Panc1 (cell line): Measurements from ENCODE around the gene MPO. TPM values are rescaled to one million over a fixed set of nuclear protein-coding genes. Genes with fewer than 3 reads are reported as not detected.

Experiments used
- ATAC-seq: fragments of 200-7000 bp; cut with Tn5 transposase; 2 replicates; pipeline ENCODE4 v1.9.1; 2020; ENCODE audit warnings: mild to moderate bottlenecking, moderate library complexity
- BruUV-seq: library from RNA; stranded (reverse); fragments of 400-500 nt; replicated peaks from 2 replicates; lab custom pipeline; 2021; lab: Mats Ljungman, UMichigan
- CTCF ChIA-PET: fragments of 300-600 bp; sonication (Branson Sonifier 250); formaldehyde crosslinking; loops from one replicate; lab custom pipeline; 2022; ENCODE audit warnings: antibody characterized with exemption; lab: Charles Lee
- POLR2A ChIA-PET: fragments of 300-600 bp; sonication (Branson Sonifier 250); formaldehyde crosslinking; loops from one replicate; lab custom pipeline; 2022; ENCODE audit warnings: antibody characterized with exemption; lab: Charles Lee
- DNase-seq: peaks from one replicate; pipeline ENCODE4 v3.0.0-alpha.2; 2010; ENCODE audit warnings: low read depth, low spot score
- H3K27ac ChIP-seq: 2 replicates; pipeline ENCODE4 v1.5.1; 2011; ENCODE audit warnings: mild to moderate bottlenecking, low read length, inconsistent platforms
- H3K27me3 ChIP-seq: fragments of 200-500 bp; sonication (Bioruptor generic); 2 replicates; pipeline ENCODE4 v1.6.0; 2014; ENCODE audit warnings: low read length, inconsistent platforms; ENCODE audit not compliant: control insufficient read depth, insufficient read depth
- H3K36me3 ChIP-seq: fragments of 200-500 bp; sonication (Bioruptor generic); 2 replicates; pipeline ENCODE4 v1.5.1; 2014; ENCODE audit warnings: inconsistent platforms, mild to moderate bottlenecking, low read length, moderate library complexity; ENCODE audit not compliant: control insufficient read depth, insufficient read depth
- H3K4me1 ChIP-seq: 2 replicates; pipeline ENCODE4 v1.5.1; 2011; ENCODE audit warnings: inconsistent platforms, mild to moderate bottlenecking, low read length, moderate library complexity; ENCODE audit not compliant: control insufficient read depth, insufficient read depth
- H3K4me3 ChIP-seq, 2 experiments: 2 replicates each; pipeline ENCODE4 v1.5.1; 2011 to 2012; ENCODE audit warnings: low read depth in 2 of 2, low read length in 2 of 2, mild to moderate bottlenecking in 2 of 2, inconsistent platforms in 1 of 2, moderate library complexity in 1 of 2
- H3K9me3 ChIP-seq: fragments of 200-500 bp; sonication (Bioruptor generic); 2 replicates; pipeline ENCODE4 v1.5.1; 2014; ENCODE audit warnings: low read depth, mild to moderate bottlenecking, inconsistent platforms, low read length, moderate library complexity; ENCODE audit not compliant: control insufficient read depth, insufficient read depth
- CTCF ChIP-seq: fragments of 450-650 bp; IDR thresholded peaks from 2 replicates; pipeline ENCODE4 v1.5.1; 2017; ENCODE audit warnings: mild to moderate bottlenecking
- POLR2AphosphoS5 ChIP-seq: IDR thresholded peaks from 2 replicates; pipeline ENCODE4 v1.6.1; 2012; ENCODE audit warnings: mild to moderate bottlenecking, low read depth, low read length, moderate library complexity
- REST ChIP-seq, 2 experiments: IDR thresholded peaks; 2 replicates each; pipeline ENCODE4 v1.6.1; 2011 to 2012; ENCODE audit warnings: low read depth in 2 of 2, control low read depth in 1 of 2, low read length in 1 of 2, mild to moderate bottlenecking in 1 of 2, moderate library complexity in 1 of 2; ENCODE audit not compliant: insufficient read depth in 1 of 2
- SIN3A ChIP-seq: IDR thresholded peaks from 2 replicates; pipeline ENCODE4 v1.6.1; 2012; ENCODE audit warnings: low read depth, mild to moderate bottlenecking, low read length, moderate library complexity, borderline replicate concordance; ENCODE audit not compliant: insufficient read depth
- TCF7L2 ChIP-seq: IDR thresholded peaks from 2 replicates; pipeline ENCODE4 v1.6.1; 2011; ENCODE audit warnings: mild to moderate bottlenecking, low read depth, low read length, inconsistent platforms
- in situ Hi-C: cut with HindIII; loops from 2 replicates; pipeline ENCODE4 v1.10.0; 2016; ENCODE audit warnings: low sequenced_read_pairs, low pct_unique_long_range_greater_than_20kb
- intact Hi-C: fragments of 100-400 bp; cut with micrococcal nuclease; formaldehyde crosslinking; loops from one replicate; pipeline ENCODE4 v1.10.0; 2022; ENCODE audit not compliant: unreplicated experiment
- total RNA-seq: library from RNA; stranded (reverse); gene quantifications from one replicate; pipeline ENCODE4 v1.2.1, GENCODE V29; 2021; ENCODE audit not compliant: unreplicated experiment

The MPO gene
- total RNA-seq, 1 experiment from 2014 or later: not detected

- no peaks in the 10 kb centered on the region for H3K9me3 ChIP-seq
- ChIA-PET POLR2A (no interaction called here), CTCF (no interaction called here)
- DNase-seq (no peak), ATAC-seq (no peak; the same call in 1 of the 2 replicates)
- H3K27me3 ChIP-seq: no peaks in the 10 kb centered on the region
- H3K4me3 ChIP-seq: no peak overlapping the region
- no peaks in the 10 kb centered on the region for H3K4me1 ChIP-seq
- no TSS peak for BruUV-seq
- TF ChIP-seq POLR2AphosphoS5: no peak
- TF ChIP-seq SIN3A: no peak
- no peak for TF ChIP-seq REST (IDR thresholded peaks at IDR 0.05; ENCODE audit: insufficient read depth in 1 of 2, low read depth in 2 of 2, low read length in 1 of 2)
- TF ChIP-seq CTCF: no peak
- no peak for TF ChIP-seq TCF7L2
- intact Hi-C loops (no loop called here), in situ Hi-C loops (no loop called here)
- H3K27ac ChIP-seq: no peak overlapping the region
- no peaks in the 10 kb centered on the region for H3K36me3 ChIP-seq
Observed at GRCh38 chr17:58277802-58278595, 2.7 kb downstream of the MPO start.

- H3K9me3 ChIP-seq: no peaks in the 10 kb centered on the region
- ATAC-seq: no peak
- CTCF ChIA-PET: no interaction called here
- TF ChIP-seq CTCF (peak; percentile 63), TCF7L2 (no peak)
- no peak overlapping the region for H3K27ac ChIP-seq
- in situ Hi-C loops (no loop called here), intact Hi-C loops (no loop called here)
- H3K4me1 ChIP-seq: no peaks in the 10 kb centered on the region
- H3K36me3 ChIP-seq: no peaks in the 10 kb centered on the region
- H3K27me3 ChIP-seq: no peaks in the 10 kb centered on the region
- no peak for DNase-seq
- POLR2A ChIA-PET: no interaction called here
- no peak overlapping the region for H3K4me3 ChIP-seq
- no TSS peak for BruUV-seq
Observed at GRCh38 chr17:58277107-58277801, 3.5 kb downstream of the MPO start.
